ENCODE data around the gene ZSCAN20.
"Not testable (repeated sequence)": the region's sequence is repeated elsewhere in the genome, so short reads cannot be mapped to it uniquely, and the experiment has no call there.

Gene ZSCAN20

DNA sequence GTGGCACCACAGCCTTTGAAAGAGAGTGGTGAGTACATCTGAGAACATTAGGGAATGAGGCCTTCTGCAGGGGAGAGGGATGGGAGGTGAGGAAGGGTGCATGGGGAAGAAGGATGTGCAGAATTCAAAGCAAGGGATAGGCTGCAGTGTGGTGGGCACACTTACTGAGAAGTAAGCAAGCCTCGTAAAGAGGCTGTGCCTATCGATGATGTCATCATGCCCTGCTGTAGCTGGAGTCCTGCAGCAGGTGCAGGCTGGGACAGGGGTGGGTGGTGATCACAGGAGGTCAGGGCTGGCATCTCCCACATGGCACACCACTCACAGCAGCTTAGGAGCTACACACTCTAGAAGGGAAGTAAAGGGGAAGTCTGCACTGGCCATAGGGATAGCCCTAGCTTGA, 16.2 kb downstream of the ZSCAN20 start:
- no peak for DNase-seq (ENCODE audit: low read depth in 2 of 2)

DNA sequence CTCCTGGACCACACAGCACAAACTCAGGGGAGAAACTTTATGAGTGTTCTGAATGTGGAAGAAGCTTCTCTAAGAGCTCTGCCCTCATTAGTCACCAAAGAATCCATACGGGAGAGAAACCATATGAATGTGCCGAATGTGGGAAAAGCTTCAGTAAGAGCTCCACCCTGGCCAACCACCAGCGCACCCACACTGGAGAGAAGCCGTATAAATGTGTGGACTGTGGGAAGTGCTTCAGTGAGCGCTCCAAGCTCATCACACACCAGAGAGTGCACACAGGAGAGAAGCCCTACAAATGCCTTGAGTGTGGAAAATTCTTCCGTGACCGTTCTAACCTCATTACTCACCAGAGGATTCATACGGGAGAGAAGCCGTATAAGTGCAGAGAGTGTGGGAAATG, 22.5 kb downstream of the ZSCAN20 start:
- DNase-seq (ENCODE audit: low read depth in 2 of 2): no peak

DNA sequence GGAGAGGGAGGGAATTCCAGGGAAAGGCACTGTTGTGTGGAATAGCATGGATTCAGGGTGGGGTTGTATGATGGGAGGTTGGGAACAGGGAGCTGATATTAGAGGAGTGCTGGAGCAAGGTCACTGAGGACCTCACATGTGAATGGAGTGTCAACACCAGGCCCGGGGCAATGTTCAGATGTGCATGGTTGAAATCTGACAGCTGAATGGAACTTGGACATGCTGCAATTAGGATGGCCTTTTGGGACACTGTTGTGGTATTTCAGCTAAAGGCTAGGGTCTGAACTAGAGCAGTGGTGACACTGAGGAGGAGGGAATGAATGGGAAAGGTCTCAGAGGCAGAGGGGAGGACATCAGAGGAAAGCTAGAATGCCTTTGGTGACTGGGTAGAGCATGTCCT, 25.0 kb downstream of the ZSCAN20 start:
- no peak for DNase-seq (ENCODE audit: low read depth in 2 of 2)

DNA sequence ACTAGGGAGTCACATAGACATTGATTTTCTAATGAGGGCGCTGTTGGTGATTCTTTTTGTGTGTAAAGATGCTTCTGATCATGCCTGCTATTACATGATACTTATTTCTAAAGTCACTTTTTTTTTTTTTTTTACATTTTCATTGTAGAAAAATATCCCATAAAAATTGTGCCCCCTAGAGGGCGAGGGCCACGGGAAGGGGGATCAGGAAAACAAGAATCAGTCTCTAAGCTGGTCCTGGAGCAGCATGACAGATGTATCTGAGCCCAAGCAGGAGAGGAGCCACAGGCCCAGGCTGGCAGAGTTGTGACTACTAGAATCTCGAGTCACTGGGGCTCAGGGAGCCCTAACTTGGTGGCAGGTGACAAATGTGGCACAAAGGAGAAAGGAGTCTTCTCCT, 28.1 kb downstream of the ZSCAN20 start:
- no peak for DNase-seq (ENCODE audit: low read depth in 2 of 2)

DNA sequence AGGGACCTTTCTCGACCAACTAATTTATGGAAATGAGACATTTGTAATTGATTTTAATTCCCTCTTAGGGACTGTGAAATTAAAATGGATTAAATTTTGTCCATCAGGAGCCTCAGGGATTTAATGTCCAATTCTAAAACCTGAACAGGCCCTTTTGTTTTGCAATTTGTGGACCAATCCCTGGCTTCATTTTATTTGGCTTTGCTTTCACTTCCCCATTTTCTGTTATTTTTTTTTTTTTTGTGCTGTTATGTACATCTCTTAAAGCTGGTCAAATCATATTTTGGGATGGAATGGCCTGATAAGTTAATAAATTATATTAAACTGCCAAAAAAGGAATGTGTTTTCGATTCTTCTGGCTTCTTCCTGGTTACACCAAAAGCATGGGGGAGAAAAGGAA, 28.9 kb downstream of the ZSCAN20 start:
- DNase-seq (ENCODE audit: low read depth in 2 of 2): no peak

DNA sequence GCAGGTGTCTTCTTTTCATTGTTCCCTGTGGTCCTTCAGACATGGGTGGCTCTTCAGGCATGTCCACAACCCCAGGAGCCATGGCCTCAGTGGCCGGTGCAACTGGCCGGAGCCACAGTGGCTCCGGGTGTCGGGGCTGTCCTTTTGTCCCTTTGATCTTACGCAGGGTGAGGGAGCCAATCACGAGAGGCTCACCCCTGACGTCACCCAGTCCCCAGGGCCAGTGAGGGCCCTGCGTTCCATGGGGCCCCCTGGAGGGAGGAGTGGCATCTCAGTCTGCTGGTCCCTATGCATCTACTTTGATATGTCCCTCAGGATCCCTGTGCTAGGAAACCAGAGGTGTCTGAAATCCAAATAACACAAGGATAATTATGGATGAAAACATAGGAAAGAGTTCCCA, 29.3 kb downstream of the ZSCAN20 start:
- DNase-seq (ENCODE audit: low read depth in 2 of 2): no peak

DNA sequence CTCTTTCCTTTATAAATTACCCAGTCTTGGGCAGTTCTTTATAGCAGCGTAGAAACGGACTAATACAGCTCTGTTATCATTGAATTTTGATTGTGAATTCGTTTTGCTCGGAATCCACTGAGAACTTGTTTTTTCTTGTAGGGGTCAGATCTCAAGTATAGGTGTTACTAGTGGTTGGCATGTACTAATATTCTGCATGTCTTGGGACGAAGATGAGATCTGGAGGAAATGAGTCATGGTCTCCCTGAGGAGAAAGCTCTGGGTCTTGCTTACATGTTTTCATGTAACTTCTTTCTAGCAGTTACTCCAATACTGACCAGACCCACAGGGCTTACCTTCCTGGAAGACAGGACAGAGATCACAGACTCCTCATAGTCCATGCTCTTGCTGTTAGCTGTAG, 30.3 kb downstream of the ZSCAN20 start:
- no peak for DNase-seq (ENCODE audit: low read depth in 2 of 2)

DNA sequence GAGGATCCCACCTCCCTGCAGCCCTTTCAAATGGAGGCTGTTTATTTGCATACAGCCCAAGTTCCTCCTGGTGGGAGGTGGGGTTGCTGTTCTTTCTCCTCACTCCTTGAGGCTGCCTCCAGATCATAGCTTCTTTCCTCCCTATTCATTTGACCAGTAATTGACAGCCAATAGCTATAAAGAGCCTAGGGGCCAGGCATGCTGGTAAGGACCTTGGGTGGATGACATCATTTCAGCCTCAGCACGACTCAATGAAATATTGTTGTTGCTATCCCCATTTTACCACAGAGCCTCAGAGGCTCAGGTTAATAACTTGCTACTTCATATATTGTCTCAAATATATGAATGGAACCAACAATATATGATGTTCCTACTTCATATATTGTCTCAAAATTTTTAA, 31.1 kb downstream of the ZSCAN20 start:
- no peak for DNase-seq (ENCODE audit: low read depth in 2 of 2)

DNA sequence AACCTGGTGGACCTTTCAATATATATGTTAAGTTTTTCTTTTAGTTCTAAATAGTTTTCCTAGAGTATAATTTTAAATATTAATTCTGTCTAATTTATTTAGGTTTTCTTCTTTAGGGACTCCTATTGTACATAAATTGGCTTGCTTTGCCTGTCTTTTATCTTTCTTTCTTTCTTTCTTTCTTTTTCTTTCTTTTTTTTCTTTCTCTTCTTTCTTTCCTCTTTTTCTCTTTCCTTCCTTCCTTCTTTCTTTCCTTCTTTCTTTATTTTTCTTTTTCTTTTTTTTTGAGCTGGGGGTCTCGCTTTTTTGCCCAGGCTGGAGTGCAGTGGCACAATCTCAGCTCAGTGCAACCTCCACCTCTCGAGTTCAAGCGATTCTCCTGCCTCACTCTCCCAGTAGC, 35.2 kb downstream of the ZSCAN20 start:
- DNase-seq (ENCODE audit: low read depth in 2 of 2): no peak

DNA sequence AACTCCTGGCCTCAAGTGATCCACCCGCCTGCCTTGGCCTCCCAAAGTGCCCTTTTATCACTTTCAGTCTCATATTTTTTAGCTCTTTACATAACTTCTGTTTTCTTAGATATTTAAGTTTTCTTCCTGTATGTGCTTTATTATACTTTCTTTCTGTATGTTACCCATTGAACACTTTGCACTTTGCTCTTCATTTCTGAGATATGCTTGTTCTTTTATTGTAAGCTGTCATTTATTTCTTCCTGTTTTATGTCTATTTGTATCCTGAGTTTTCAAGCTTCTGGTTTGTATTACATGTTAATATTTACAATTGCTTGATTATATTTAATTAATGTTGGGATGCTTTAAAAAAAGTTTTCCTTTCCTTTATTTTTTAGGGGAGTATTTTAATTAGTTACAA, 35.7 kb downstream of the ZSCAN20 start:
- DNase-seq (ENCODE audit: low read depth in 2 of 2): no peak

DNA sequence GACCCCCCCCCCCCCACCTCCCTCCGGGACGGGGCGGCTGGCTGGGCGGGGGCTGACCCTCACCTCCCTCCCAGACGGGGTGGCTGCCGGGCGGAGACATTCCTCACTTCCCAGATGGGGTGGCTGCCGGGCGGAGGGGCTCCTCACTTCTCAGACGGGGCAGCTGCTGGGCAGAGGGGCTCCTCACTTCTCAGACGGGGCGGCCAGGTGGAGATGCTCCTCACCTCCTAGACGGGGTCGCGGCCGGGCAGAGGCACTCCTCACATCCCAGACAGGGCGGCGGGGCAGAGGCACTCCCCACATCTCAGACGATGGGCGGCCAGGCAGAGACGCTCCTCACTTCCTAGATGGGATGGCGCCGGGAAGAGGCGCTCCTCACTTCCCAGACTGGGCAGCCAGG, 36.8 kb downstream of the ZSCAN20 start:
- not testable (repeated sequence) for DNase-seq (ENCODE audit: low read depth in 2 of 2)

DNA sequence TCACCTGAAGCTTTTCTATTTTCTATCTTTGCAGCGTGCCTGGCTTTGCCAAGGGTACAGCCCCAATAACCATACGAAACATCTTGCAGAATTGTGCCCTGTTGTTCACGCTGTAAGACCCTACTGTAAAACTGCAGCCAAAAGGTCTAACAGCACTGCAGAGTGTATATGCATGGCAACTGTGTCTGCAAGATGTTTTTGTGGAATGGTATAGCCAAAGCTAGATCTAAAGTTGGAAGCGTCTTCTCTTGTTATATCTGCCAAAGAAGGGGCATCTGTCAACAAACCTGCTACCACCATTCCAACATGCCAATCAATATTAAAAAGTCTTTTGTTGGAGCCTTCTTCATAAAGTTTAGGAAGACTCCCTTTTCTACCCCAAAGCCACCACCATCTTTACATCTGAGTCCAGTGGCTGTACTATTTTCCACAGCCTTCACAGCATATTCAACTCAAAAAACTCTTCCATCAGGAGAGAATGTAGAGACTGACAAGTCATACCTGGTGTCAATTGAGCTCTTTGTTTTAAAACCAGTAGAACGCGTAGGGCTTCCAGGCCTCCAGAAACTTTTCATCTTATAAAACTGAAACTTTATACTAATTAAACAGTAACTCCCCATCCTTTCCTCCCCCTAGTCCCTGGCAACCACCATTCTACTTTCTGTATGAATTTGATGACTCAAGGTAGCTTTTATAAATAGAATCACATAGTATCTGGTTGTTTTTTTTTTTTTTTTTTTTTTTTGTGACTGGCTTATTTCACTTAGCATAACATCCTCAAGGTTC, 40.0 kb downstream of the ZSCAN20 start:
- DNase-seq (ENCODE audit: low read depth in 2 of 2): no peak

DNA sequence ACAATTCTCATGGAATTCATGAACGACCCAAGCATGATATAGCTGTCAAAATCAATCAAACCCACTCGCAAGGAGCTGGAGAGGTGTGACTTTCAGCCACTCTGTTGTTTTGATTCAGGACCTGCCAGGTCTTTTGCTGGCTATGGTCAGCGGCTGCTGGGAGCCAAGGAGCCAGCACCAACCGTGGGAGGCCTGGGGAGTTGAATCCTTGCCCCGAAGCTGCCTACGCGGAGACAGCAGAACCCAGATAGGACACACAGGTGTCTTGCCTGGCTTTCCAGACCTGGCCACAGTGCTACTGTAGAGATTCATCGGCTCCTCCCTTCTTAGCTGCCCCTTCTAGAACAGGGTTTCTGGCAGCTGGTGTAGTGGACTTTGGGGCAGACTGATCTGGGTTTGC, 42.7 kb downstream of the ZSCAN20 start:
- DNase-seq (ENCODE audit: low read depth in 2 of 2): no peak

DNA sequence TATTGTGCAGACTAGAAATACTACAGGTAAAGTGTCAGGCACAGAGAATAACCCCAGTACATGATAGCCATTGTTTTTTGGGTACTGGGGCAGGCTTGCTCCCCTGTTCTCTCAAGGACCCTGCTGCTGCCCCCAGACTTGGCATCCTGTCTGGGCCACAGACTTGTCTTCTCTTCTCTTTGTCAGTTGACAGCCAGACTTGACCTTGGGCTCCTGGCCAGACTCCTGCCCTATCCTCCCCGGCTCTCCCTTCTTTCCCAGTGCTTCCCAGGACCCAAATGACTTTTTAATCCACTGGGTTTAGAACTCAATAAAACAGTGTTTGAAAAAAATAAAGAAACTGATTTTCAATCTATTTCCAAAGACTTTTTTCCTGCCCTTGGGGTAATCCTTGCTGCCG, 43.2 kb downstream of the ZSCAN20 start:
- no peak for DNase-seq (ENCODE audit: low read depth in 2 of 2)

DNA sequence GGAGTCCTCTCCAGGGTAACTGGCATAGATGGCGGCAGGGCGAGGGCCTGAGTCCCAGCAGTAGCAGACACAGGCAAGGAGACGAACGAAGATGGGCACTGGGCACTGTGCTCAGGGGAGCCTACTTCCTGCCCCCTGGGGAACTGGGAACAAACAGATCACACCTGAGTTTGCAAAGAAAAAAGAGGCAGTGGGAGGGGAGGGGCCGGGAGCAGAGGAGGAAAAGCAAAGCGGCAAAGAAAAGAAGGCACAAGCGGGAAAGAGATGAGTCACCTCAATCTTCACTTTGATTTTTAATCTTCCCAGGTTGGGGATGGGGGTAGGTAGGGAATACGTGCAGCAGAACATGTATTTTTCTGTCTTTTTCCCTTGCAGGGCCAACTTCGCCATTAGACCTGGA, 44.0 kb downstream of the ZSCAN20 start:
- no peak for DNase-seq (ENCODE audit: low read depth in 2 of 2)

DNA sequence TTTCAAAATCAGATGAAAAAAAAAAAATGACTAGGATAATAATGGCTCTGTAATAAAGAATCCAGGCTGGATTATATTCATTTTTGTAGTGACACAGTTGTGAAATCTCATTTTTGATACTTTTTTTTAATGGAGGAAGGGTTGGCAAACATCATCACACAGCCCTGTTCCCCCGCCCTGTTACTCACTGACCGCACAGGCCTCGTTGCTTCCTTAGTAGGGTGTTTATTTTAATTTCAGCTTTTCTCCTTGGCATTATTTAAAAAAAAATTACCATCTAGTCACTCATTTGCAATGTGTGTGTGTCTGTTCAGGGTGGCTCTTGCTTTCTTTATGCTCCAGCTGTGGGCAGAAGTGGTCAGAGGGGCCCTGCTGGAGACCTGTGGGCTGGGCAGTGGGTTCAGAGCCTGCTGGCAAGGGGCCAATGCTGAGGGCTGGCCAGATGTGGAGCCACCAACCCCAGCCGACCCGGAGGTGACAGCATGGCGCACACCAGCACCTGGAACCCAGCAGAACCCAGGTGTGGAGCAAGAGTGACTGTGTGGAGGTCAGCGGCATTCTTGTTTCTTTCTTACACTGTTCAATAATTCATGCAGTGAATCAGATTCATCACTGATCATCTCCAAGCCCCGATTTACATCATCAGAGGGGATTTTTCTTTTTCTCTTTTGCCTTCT, 44.6 kb downstream of the ZSCAN20 start:
- no peak for DNase-seq (ENCODE audit: low read depth in 2 of 2)

DNA sequence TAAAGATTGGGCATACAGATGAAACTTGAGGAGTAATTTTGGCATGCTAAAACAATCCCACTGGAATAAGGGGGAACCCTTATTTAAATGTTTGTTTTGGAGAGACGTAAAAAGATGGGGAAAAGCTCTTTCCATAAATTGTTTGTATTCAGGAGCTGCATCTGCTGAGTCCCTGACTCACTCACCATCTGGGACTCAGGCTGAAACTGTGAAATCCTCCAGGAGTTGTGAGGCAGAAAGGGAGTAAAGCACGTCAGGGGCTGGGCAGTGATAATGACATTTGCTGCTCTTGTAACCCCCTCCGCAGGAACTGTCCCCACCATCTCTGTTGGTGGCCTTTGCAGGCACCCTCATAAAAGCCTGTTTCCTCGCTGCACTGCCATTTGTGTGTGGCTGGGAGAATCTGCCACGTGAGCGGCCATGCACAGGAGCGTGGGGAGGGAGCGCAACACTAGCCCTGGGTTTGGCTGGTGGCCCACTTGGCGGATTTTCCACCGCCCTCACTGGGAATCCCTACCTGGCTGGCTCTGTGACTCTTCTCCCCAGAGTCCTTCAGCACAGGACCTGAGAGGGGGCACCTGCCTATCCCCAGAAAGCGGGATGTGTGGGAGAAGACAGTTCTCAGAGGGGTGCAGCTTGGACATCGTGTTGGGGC, 45.3 kb downstream of the ZSCAN20 start:
- no peak for DNase-seq (ENCODE audit: low read depth in 2 of 2)

DNA sequence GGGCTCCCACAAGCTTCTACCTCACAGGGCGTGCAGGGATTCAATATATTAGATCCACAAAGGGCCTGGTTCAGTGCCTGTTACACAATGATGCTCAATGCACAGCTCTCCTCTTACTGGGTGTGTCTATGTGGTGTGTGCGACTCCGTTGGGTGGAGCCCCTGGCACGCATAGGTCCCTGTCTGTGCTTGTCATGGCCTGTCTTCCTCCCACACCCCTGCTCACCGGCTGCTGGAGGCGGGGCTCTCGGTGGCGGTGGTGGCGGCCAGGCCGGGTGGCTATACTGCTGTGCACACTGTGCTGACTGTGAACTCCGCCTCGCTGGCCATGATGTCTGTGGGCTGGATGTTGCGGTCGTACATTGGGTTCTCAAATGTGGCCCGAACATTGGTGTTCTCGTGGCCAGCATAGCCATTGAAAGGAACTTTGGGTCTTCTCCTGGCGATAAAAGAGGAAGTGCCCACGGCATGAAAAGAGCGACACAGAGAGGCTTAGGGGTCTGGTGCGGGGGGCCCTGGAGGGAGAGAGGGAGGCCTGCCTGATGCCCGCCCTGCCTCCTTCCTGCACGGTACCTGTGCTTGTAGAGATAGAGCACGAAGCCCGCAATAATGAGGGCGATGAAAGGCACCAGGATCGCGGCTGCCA, 46.9 kb downstream of the ZSCAN20 start:
- DNase-seq (ENCODE audit: low read depth in 2 of 2): no peak

DNA sequence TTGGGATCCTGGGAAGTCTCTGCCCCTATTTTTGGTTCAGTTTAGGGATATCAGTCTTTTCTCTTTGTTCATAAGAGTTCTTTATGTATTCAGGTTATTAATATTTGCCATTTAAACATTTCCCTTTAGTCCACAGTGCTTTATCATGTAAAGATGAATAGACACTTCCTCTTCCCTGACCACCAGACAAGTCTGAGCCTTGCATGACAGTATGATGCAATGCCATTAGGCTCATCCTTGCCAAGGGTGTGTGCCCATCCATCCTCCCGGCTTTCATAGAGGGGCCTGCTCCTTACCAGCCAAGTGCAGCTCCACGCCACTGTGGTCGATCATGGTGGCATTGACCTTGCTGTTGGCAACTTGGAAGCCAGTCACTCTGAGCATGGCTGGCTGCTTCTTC, 52.1 kb downstream of the ZSCAN20 start:
- DNase-seq (ENCODE audit: low read depth in 2 of 2): no peak

DNA sequence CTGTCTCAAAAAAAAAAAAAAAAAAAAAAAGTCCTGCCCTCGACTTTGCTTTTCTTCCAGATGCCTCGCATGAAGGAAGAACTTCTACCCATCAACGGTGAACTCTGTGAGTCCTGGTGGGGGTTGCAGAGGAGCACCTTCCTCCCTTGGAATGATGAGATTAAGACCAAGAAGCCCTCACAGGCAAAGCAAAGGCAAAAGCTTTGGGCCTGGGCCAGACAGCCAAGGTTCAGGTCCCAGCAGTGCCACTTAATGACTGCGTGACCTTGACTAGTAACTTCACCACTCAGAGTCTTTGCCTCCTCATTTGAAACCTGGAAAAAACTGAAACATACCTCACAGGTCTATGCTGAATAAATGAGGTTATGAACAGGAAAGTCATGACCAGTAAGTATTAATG, 55.5 kb downstream of the ZSCAN20 start:
- no peak for DNase-seq (ENCODE audit: low read depth in 2 of 2)

DNA sequence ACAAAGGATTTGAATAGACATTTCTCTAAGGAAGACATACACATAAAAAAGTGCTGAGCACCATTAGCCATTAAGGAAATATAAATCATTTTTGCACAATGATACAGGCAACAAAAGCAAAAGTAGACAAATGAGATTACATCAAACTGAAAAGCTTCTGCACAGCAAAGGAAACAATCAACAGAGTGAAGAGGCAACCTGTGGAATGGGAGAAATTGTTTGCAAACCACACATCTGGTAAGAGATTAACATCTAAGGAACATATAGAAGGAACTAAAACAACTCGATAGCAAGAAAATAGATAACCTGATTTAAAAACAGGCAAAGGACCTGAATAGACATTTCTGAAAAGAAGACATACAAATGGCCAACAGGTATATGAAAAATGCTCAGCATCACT, 57.5 kb downstream of the ZSCAN20 start:
- no peak for DNase-seq (ENCODE audit: low read depth in 2 of 2)

DNA sequence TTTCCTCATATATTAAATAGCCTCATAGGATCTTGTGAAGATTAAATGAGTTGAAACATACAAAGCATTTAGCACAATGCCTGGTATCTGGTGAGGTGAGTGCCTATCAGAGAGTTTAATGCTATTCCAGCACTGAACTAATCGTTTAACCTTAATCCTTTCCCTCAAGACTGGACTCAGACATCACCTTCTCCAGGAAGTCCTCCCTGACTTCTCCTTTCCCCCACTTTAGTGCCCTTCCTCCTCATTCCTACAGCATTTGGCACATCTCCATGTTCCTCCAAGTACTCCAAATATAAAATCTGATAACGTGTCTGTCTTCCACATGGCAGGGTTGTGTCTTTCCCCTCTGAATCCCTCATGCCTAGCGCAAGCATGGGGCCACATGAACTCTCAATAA, 59.8 kb downstream of the ZSCAN20 start:
- no peak for DNase-seq (ENCODE audit: low read depth in 2 of 2)

DNA sequence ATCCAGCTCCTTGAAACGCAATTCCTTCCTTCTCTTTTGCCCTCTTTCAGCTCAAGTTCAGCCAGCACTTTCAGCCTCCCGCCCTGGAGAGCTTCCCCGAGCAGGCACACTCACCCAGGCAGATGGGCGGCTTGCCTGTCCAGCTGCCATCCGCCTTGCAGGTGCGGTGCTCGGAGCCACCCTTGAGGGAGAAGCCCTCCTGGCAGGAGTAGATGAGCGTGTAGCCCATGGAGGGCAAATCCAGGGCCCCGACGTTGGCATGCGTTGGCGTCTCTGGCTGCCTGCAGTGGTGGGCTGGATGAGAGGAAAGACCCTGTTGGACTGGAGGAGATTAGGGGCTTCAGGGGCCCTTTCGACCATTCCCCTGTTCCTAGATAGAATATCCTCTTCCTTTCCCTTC, 60.5 kb downstream of the ZSCAN20 start:
- DNase-seq (ENCODE audit: low read depth in 2 of 2): no peak

Data from activated CD8-positive, alpha-beta memory T cell treated with anti-CD3 and anti-CD28 coated beads for 4 hours (primary cell).